GM23338 (cell line): ENCODE data around the gene DENND4A. TPM values are rescaled to one million over a fixed set of nuclear protein-coding genes. Genes with fewer than 3 reads are reported as not detected.

Experiments used
- ATAC-seq: fragments of 200-7000 bp; cut with Tn5 transposase; 3 replicates; pipeline ENCODE4 v1.9.1; 2020
- DNase-seq: peaks from one replicate; pipeline ENCODE4 v3.0.0-alpha.2; 2015; ENCODE audit warnings: low spot score
- H2AFZ ChIP-seq: fragments of 200-600 bp; sonication (generic); 2 replicates; pipeline ENCODE4 v1.8.0; 2016; ENCODE audit warnings: antibody characterized with exemption, mild to moderate bottlenecking, moderate library complexity
- H3F3A ChIP-seq: fragments of 200-600 bp; sonication (generic); replicated peaks from 2 replicates; pipeline ENCODE4 v1.8.0; 2017; ENCODE audit warnings: antibody characterized with exemption, mixed run types, low read depth
- H3K27ac ChIP-seq: fragments of 200-600 bp; sonication (generic); 2 replicates; pipeline ENCODE4 v1.6.1; 2016; ENCODE audit warnings: low read depth
- H3K27me3 ChIP-seq: fragments of 200-600 bp; sonication (generic); 2 replicates; pipeline ENCODE4 v1.8.0; 2016; ENCODE audit warnings: mild to moderate bottlenecking, mixed run types, moderate library complexity; ENCODE audit not compliant: insufficient read depth
- H3K36me3 ChIP-seq: fragments of 200-600 bp; sonication (generic); 2 replicates; pipeline ENCODE4 v1.8.0; 2016; ENCODE audit warnings: mild to moderate bottlenecking; ENCODE audit not compliant: insufficient read depth
- H3K4me1 ChIP-seq: fragments of 200-600 bp; sonication (generic); 2 replicates; pipeline ENCODE4 v1.8.0; 2016; ENCODE audit warnings: mild to moderate bottlenecking, moderate library complexity; ENCODE audit not compliant: insufficient read depth
- H3K4me2 ChIP-seq: fragments of 200-600 bp; sonication (generic); 2 replicates; pipeline ENCODE4 v1.7.1; 2017; ENCODE audit warnings: mixed run types
- H3K4me3 ChIP-seq: fragments of 200-600 bp; sonication (generic); 2 replicates; pipeline ENCODE4 v1.6.1; 2016; ENCODE audit warnings: mixed run types
- H3K79me2 ChIP-seq: fragments of 200-600 bp; sonication (generic); replicated peaks from 2 replicates; pipeline ENCODE4 v1.8.0; 2017; ENCODE audit warnings: mild to moderate bottlenecking; ENCODE audit not compliant: insufficient read depth
- H3K9me2 ChIP-seq: fragments of 200-600 bp; sonication (generic); 2 replicates; pipeline ENCODE4 v1.8.0; 2017; ENCODE audit not compliant: insufficient read depth
- H4K20me1 ChIP-seq: fragments of 200-600 bp; sonication (generic); replicated peaks from 2 replicates; pipeline ENCODE4 v1.8.0; 2017; ENCODE audit warnings: mild to moderate bottlenecking; ENCODE audit not compliant: insufficient read depth
- H3K27ac Mint-ChIP-seq: 2 replicates; pipeline ENCODE4 v1.8.0; 2020; ENCODE audit warnings: inconsistent platforms, mild to moderate bottlenecking, moderate library complexity, mixed read lengths
- H3K27me3 Mint-ChIP-seq: 3 replicates; pipeline ENCODE4 v1.8.0; 2022; ENCODE audit warnings: low read depth, mild to moderate bottlenecking, moderate library complexity, mixed read lengths, inconsistent platforms; ENCODE audit not compliant: insufficient read depth, poor library complexity
- H3K36me3 Mint-ChIP-seq: 3 replicates; pipeline ENCODE4 v1.8.0; 2021; ENCODE audit warnings: low read depth, mild to moderate bottlenecking, inconsistent platforms, moderate library complexity, mixed read lengths
- H3K4me1 Mint-ChIP-seq: 3 replicates; pipeline ENCODE4 v1.8.0; 2020; ENCODE audit warnings: mild to moderate bottlenecking, inconsistent platforms, mixed read lengths
- H3K4me3 Mint-ChIP-seq: 3 replicates; pipeline ENCODE4 v1.8.0; 2021; ENCODE audit warnings: moderate library complexity, mild to moderate bottlenecking, inconsistent platforms, mixed read lengths
- H3K9me3 Mint-ChIP-seq: 3 replicates; pipeline ENCODE4 v1.8.0; 2020; ENCODE audit warnings: moderate library complexity, mild to moderate bottlenecking, inconsistent platforms, mixed read lengths
- CTCF ChIP-seq, 2 experiments: fragments of 200-600 bp in 1 of 2; sonication (generic) in 1 of 2; conservative IDR thresholded peaks; 2 replicates each; pipeline versions ENCODE4 v1.5.1 to v1.6.1; 2016 to 2017; ENCODE audit warnings: antibody characterized with exemption in 2 of 2, low read depth in 2 of 2, mild to moderate bottlenecking in 2 of 2, moderate library complexity in 1 of 2
- ETS1 ChIP-seq: IDR thresholded peaks from 2 replicates; pipeline ENCODE4 v1.6.1; 2016; ENCODE audit warnings: antibody characterized with exemption
- EZH2phosphoT487 ChIP-seq: fragments of 200-600 bp; sonication (generic); IDR thresholded peaks from one replicate; pipeline ENCODE4 v1.8.1; 2018; ENCODE audit warnings: antibody characterized with exemption; ENCODE audit not compliant: unreplicated experiment
- JUNB ChIP-seq: IDR thresholded peaks from one replicate; pipeline ENCODE4 v1.6.1; 2016; ENCODE audit warnings: antibody characterized with exemption; ENCODE audit not compliant: unreplicated experiment
- NANOG ChIP-seq: IDR thresholded peaks from 2 replicates; pipeline ENCODE4 v1.6.1; 2016; ENCODE audit warnings: antibody characterized with exemption, borderline replicate concordance
- POLR2AphosphoS5 ChIP-seq: IDR thresholded peaks from 2 replicates; pipeline ENCODE4 v1.6.1; 2016; ENCODE audit warnings: antibody characterized with exemption, low read depth
- REST ChIP-seq: IDR thresholded peaks from one replicate; pipeline ENCODE4 v1.6.1; 2018; ENCODE audit warnings: antibody characterized with exemption; ENCODE audit not compliant: unreplicated experiment
- STAT1 ChIP-seq: IDR thresholded peaks from one replicate; pipeline ENCODE4 v1.6.1; 2016; ENCODE audit warnings: antibody characterized with exemption; ENCODE audit not compliant: unreplicated experiment
- ZNF331 ChIP-seq: fragments of 250-450 bp; sonication (Bioruptor Pico); IDR thresholded peaks from 2 replicates; pipeline ENCODE4 v1.5.0; 2020; ENCODE audit warnings: low read depth, mild to moderate bottlenecking, moderate library complexity
- ZNF462 ChIP-seq: fragments of 250-450 bp; sonication (Bioruptor Pico); IDR thresholded peaks from 2 replicates; pipeline ENCODE4 v1.5.0; 2020; ENCODE audit warnings: mild to moderate bottlenecking, moderate library complexity
- polyA plus RNA-seq: library from polyadenylated mRNA; unstranded; fragments of >200 nt; fragmentation: Nextera tagmentation; extraction: Ambion mirVana; gene quantifications from 2 replicates; pipeline ENCODE4 v1.2.1, GENCODE V29; 2016
- total RNA-seq: library from RNA; depleted of rRNA; stranded (reverse); fragments of >200 nt; shearing (Covaris generic); gene quantifications from 2 replicates; pipeline ENCODE4 v1.2.3, GENCODE V29; 2014

The DENND4A gene
- total and polyA plus RNA-seq, 2 experiments from 2014 or later: 3.4 to 9.0 TPM

GRCh38 chr15:65612949-65613744 lies 178.9 kb downstream of the DENND4A start (continued):
- TF ChIP-seq ETS1 (no peak), EZH2phosphoT487 (no peak), POLR2AphosphoS5 (no peak), NANOG (no peak)

- no peaks in the 10 kb centered on the region for H3K27me3 ChIP-seq
- DNase-seq: no peak
- Mint-ChIP-seq H3K27me3 (peaks cover 7% of the 10 kb centered on the region), H3K36me3 (peaks cover 2% of the 10 kb centered on the region; the same call in 2 of the 3 replicates), H3K9me3 (no peaks in the 10 kb centered on the region), H3K4me1 (peaks cover 14% of the 10 kb centered on the region), H3K4me3 (peak overlapping the region; percentile 98; the same call in 1 of the 3 replicates), H3K27ac (0 out of 2 replicates have a peak overlapping the region, but pooled peaks have one; percentile 97)
- no peak overlapping the region for H2AFZ ChIP-seq
- peaks cover 17% of the 10 kb centered on the region for H3K4me1 ChIP-seq
- H3F3A ChIP-seq: peaks cover 12% of the 10 kb centered on the region; the same call in 1 of the 2 replicates
- ATAC-seq: no peak
- no peak overlapping the region for H3K4me2 ChIP-seq
- H3K36me3 ChIP-seq: no peaks in the 10 kb centered on the region
- no peaks in the 10 kb centered on the region for H4K20me1 ChIP-seq
- H3K9me2 ChIP-seq: no peaks in the 10 kb centered on the region
- H3K4me3 ChIP-seq: no peak overlapping the region
- H3K79me2 ChIP-seq: peaks cover 31% of the 10 kb centered on the region
- H3K27ac ChIP-seq: no peak overlapping the region; the same call in 1 of the 2 replicates
- TF ChIP-seq ZNF462 (CRISPR knock-in tag) (no peak), ZNF331 (CRISPR knock-in tag) (no peak), EZH2phosphoT487 (no peak), STAT1 (no peak), JUNB (no peak), ETS1 (no peak), NANOG (no peak), CTCF (conservative IDR thresholded peaks at IDR 0.05; ENCODE audit: low read depth in 2 of 2) (no peak), REST (no peak)
Observed at GRCh38 chr15:65612616-65612946, 179.5 kb downstream of the DENND4A start.
